ENCODE data around the gene TOR1AIP1.
"Not testable (repeated sequence)": the region's sequence is repeated elsewhere in the genome, so short reads cannot be mapped to it uniquely, and the experiment has no call there.

Gene TOR1AIP1

GRCh38 chr1:179882253-179883039 lies at the start of gene TOR1AIP1:
TOR1AIP1 (plus strand) TSS chr1:179882285; CDS start chr1:179882503, 218 bp downstream.
- peaks cover 4 to 12% of the 10 kb centered on the region in 2 donors for H3K36me3 ChIP-seq (ENCODE audit: control insufficient read depth in 1 of 2, insufficient read depth in 2 of 2, low read length in 2 of 2)
- peak within 1 kb of the TSS; percentile 94 to 98 for H3K4me3 ChIP-seq (ENCODE audit: low read depth in 1 of 2, low read length in 2 of 2)
- peak within 1 kb of the TSS; percentile 100 for H3K27ac ChIP-seq (ENCODE audit: low read depth, low read length)
- peaks cover 30 to 35% of the 10 kb centered on the region in 2 donors for H3K4me1 ChIP-seq (ENCODE audit: control insufficient read depth in 1 of 2, insufficient read depth in 2 of 2, low read length in 2 of 2)
- no peaks in the 10 kb centered on the region for H3K27me3 ChIP-seq (ENCODE audit: control insufficient read depth in 1 of 2, insufficient read depth in 2 of 2, low read length in 2 of 2)
- H3K9ac ChIP-seq (ENCODE audit: low read depth in 1 of 2, low read length in 2 of 2), result peak within 1 kb of the TSS; percentile 98 to 100
- H3K9me3 ChIP-seq (ENCODE audit: control insufficient read depth in 1 of 2, low read length in 2 of 2), result no peaks in the 10 kb centered on the region

- not testable (repeated sequence) for H3K9ac ChIP-seq (ENCODE audit: low read depth in 1 of 2, low read length in 2 of 2); H3K4me1 ChIP-seq (ENCODE audit: control insufficient read depth in 1 of 2, insufficient read depth in 2 of 2, low read length in 2 of 2); H3K9me3 ChIP-seq (ENCODE audit: control insufficient read depth in 1 of 2, low read length in 2 of 2); H3K27me3 ChIP-seq (ENCODE audit: control insufficient read depth in 1 of 2, insufficient read depth in 2 of 2, low read length in 2 of 2); H3K4me3 ChIP-seq (ENCODE audit: low read depth in 1 of 2, low read length in 2 of 2); H3K27ac ChIP-seq (ENCODE audit: low read depth, low read length)
- peaks cover 9 to 13% of the 10 kb centered on the region in 2 donors for H3K36me3 ChIP-seq (ENCODE audit: control insufficient read depth in 1 of 2, insufficient read depth in 2 of 2, low read length in 2 of 2)
Measured at GRCh38 chr1:179836686-179837445, 45.2 kb upstream of the TOR1AIP1 start.

- H3K27ac ChIP-seq (ENCODE audit: low read depth, low read length), result no peak overlapping the region
- no peaks in the 10 kb centered on the region for H3K27me3 ChIP-seq (ENCODE audit: control insufficient read depth in 1 of 2, insufficient read depth in 2 of 2, low read length in 2 of 2)
- H3K4me3 ChIP-seq (ENCODE audit: low read depth in 1 of 2, low read length in 2 of 2), result no peak overlapping the region
- peaks cover 12 to 20% of the 10 kb centered on the region in 2 donors for H3K36me3 ChIP-seq (ENCODE audit: control insufficient read depth in 1 of 2, insufficient read depth in 2 of 2, low read length in 2 of 2)
- no peaks in the 10 kb centered on the region for H3K4me1 ChIP-seq (ENCODE audit: control insufficient read depth in 1 of 2, insufficient read depth in 2 of 2, low read length in 2 of 2)
- H3K9ac ChIP-seq (ENCODE audit: low read depth in 1 of 2, low read length in 2 of 2), result no peak overlapping the region
- H3K9me3 ChIP-seq (ENCODE audit: control insufficient read depth in 1 of 2, low read length in 2 of 2), result no peaks in the 10 kb centered on the region
Measured at GRCh38 chr1:179840107-179840506, 42.0 kb upstream of the TOR1AIP1 start.

GRCh38 chr1:179848233-179848632 lies 33.9 kb upstream of the TOR1AIP1 start:
- Histone ChIP-seq H3K9me3 (ENCODE audit: control insufficient read depth in 1 of 2, low read length in 2 of 2) (no peaks in the 10 kb centered on the region), H3K27ac (ENCODE audit: low read depth, low read length) (no peak overlapping the region), H3K4me1 (ENCODE audit: control insufficient read depth in 1 of 2, insufficient read depth in 2 of 2, low read length in 2 of 2) (no peaks in the 10 kb centered on the region), H3K27me3 (ENCODE audit: control insufficient read depth in 1 of 2, insufficient read depth in 2 of 2, low read length in 2 of 2) (no peaks in the 10 kb centered on the region), H3K9ac (ENCODE audit: low read depth in 1 of 2, low read length in 2 of 2) (no peak overlapping the region), H3K4me3 (ENCODE audit: low read depth in 1 of 2, low read length in 2 of 2) (no peak overlapping the region), H3K36me3 (ENCODE audit: control insufficient read depth in 1 of 2, insufficient read depth in 2 of 2, low read length in 2 of 2) (peaks cover 39 to 54% of the 10 kb centered on the region in 2 donors)

- no peak overlapping the region for H3K27ac ChIP-seq (ENCODE audit: low read depth, low read length)
- no peaks in the 10 kb centered on the region for H3K4me1 ChIP-seq (ENCODE audit: control insufficient read depth in 1 of 2, insufficient read depth in 2 of 2, low read length in 2 of 2)
- peaks cover 25 to 52% of the 10 kb centered on the region in 2 donors for H3K36me3 ChIP-seq (ENCODE audit: control insufficient read depth in 1 of 2, insufficient read depth in 2 of 2, low read length in 2 of 2)
- H3K9me3 ChIP-seq (ENCODE audit: control insufficient read depth in 1 of 2, low read length in 2 of 2), result no peaks in the 10 kb centered on the region
- no peak overlapping the region for H3K9ac ChIP-seq (ENCODE audit: low read depth in 1 of 2, low read length in 2 of 2)
- no peak overlapping the region for H3K4me3 ChIP-seq (ENCODE audit: low read depth in 1 of 2, low read length in 2 of 2)
- H3K27me3 ChIP-seq (ENCODE audit: control insufficient read depth in 1 of 2, insufficient read depth in 2 of 2, low read length in 2 of 2), result no peaks in the 10 kb centered on the region
Measured at GRCh38 chr1:179853102-179853501, 29.0 kb upstream of the TOR1AIP1 start.

GRCh38 chr1:179855831-179856230 lies 26.3 kb upstream of the TOR1AIP1 start:
- H3K9ac ChIP-seq (ENCODE audit: low read depth in 1 of 2, low read length in 2 of 2); H3K27me3 ChIP-seq (ENCODE audit: control insufficient read depth in 1 of 2, insufficient read depth in 2 of 2, low read length in 2 of 2); H3K27ac ChIP-seq (ENCODE audit: low read depth, low read length); H3K4me1 ChIP-seq (ENCODE audit: control insufficient read depth in 1 of 2, insufficient read depth in 2 of 2, low read length in 2 of 2); H3K4me3 ChIP-seq (ENCODE audit: low read depth in 1 of 2, low read length in 2 of 2); H3K9me3 ChIP-seq (ENCODE audit: control insufficient read depth in 1 of 2, low read length in 2 of 2): not testable (repeated sequence)
- peaks cover 10 to 45% of the 10 kb centered on the region in 2 donors for H3K36me3 ChIP-seq (ENCODE audit: control insufficient read depth in 1 of 2, insufficient read depth in 2 of 2, low read length in 2 of 2)

- Histone ChIP-seq H3K27me3 (ENCODE audit: control insufficient read depth in 1 of 2, insufficient read depth in 2 of 2, low read length in 2 of 2) (no peaks in the 10 kb centered on the region), H3K27ac (ENCODE audit: low read depth, low read length) (no peak overlapping the region), H3K4me3 (ENCODE audit: low read depth in 1 of 2, low read length in 2 of 2) (no peak overlapping the region), H3K36me3 (ENCODE audit: control insufficient read depth in 1 of 2, insufficient read depth in 2 of 2, low read length in 2 of 2) (peaks cover 10 to 42% of the 10 kb centered on the region in 2 donors), H3K9me3 (ENCODE audit: control insufficient read depth in 1 of 2, low read length in 2 of 2) (no peaks in the 10 kb centered on the region), H3K9ac (ENCODE audit: low read depth in 1 of 2, low read length in 2 of 2) (no peak overlapping the region), H3K4me1 (ENCODE audit: control insufficient read depth in 1 of 2, insufficient read depth in 2 of 2, low read length in 2 of 2) (no peaks in the 10 kb centered on the region)
Measured at GRCh38 chr1:179856296-179856695, 25.8 kb upstream of the TOR1AIP1 start.

- no peak overlapping the region for H3K4me3 ChIP-seq (ENCODE audit: low read depth in 1 of 2, low read length in 2 of 2)
- no peaks in the 10 kb centered on the region for H3K4me1 ChIP-seq (ENCODE audit: control insufficient read depth in 1 of 2, insufficient read depth in 2 of 2, low read length in 2 of 2)
- no peak overlapping the region for H3K9ac ChIP-seq (ENCODE audit: low read depth in 1 of 2, low read length in 2 of 2)
- no peaks in the 10 kb centered on the region for H3K27me3 ChIP-seq (ENCODE audit: control insufficient read depth in 1 of 2, insufficient read depth in 2 of 2, low read length in 2 of 2)
- no peaks in the 10 kb centered on the region for H3K9me3 ChIP-seq (ENCODE audit: control insufficient read depth in 1 of 2, low read length in 2 of 2)
- no peak overlapping the region for H3K27ac ChIP-seq (ENCODE audit: low read depth, low read length)
- H3K36me3 ChIP-seq (ENCODE audit: control insufficient read depth in 1 of 2, insufficient read depth in 2 of 2, low read length in 2 of 2), result peaks cover 10 to 37% of the 10 kb centered on the region in 2 donors
Measured at GRCh38 chr1:179857009-179857408, 25.1 kb upstream of the TOR1AIP1 start.

- Histone ChIP-seq H3K4me1 (ENCODE audit: control insufficient read depth in 1 of 2, insufficient read depth in 2 of 2, low read length in 2 of 2) (no peaks in the 10 kb centered on the region), H3K36me3 (ENCODE audit: control insufficient read depth in 1 of 2, insufficient read depth in 2 of 2, low read length in 2 of 2) (peaks cover 23 to 55% of the 10 kb centered on the region in 2 donors), H3K27ac (ENCODE audit: low read depth, low read length) (no peak overlapping the region), H3K27me3 (ENCODE audit: control insufficient read depth in 1 of 2, insufficient read depth in 2 of 2, low read length in 2 of 2) (no peaks in the 10 kb centered on the region), H3K4me3 (ENCODE audit: low read depth in 1 of 2, low read length in 2 of 2) (no peak overlapping the region), H3K9ac (ENCODE audit: low read depth in 1 of 2, low read length in 2 of 2) (no peak overlapping the region), H3K9me3 (ENCODE audit: control insufficient read depth in 1 of 2, low read length in 2 of 2) (no peaks in the 10 kb centered on the region)
Measured at GRCh38 chr1:179860652-179861051, 21.4 kb upstream of the TOR1AIP1 start.

- no peak overlapping the region for H3K4me3 ChIP-seq (ENCODE audit: low read depth in 1 of 2, low read length in 2 of 2)
- H3K27ac ChIP-seq (ENCODE audit: low read depth, low read length), result no peak overlapping the region
- H3K36me3 ChIP-seq (ENCODE audit: control insufficient read depth in 1 of 2, insufficient read depth in 2 of 2, low read length in 2 of 2), result peaks cover 33 to 57% of the 10 kb centered on the region in 2 donors
- H3K9me3 ChIP-seq (ENCODE audit: control insufficient read depth in 1 of 2, low read length in 2 of 2), result no peaks in the 10 kb centered on the region
- peaks cover 0 to 3% of the 10 kb centered on the region in 2 donors for H3K4me1 ChIP-seq (ENCODE audit: control insufficient read depth in 1 of 2, insufficient read depth in 2 of 2, low read length in 2 of 2)
- H3K27me3 ChIP-seq (ENCODE audit: control insufficient read depth in 1 of 2, insufficient read depth in 2 of 2, low read length in 2 of 2), result no peaks in the 10 kb centered on the region
- H3K9ac ChIP-seq (ENCODE audit: low read depth in 1 of 2, low read length in 2 of 2), result no peak overlapping the region
Measured at GRCh38 chr1:179865377-179865776, 16.7 kb upstream of the TOR1AIP1 start.

Measured in duodenal mucosa (tissue), 2 donors.